ENCODE results near the gene ATP2A2.
"Not testable (repeated sequence)": the region's sequence is repeated elsewhere in the genome, so short reads cannot be mapped to it uniquely, and the experiment has no call there.

Gene ATP2A2

DNA sequence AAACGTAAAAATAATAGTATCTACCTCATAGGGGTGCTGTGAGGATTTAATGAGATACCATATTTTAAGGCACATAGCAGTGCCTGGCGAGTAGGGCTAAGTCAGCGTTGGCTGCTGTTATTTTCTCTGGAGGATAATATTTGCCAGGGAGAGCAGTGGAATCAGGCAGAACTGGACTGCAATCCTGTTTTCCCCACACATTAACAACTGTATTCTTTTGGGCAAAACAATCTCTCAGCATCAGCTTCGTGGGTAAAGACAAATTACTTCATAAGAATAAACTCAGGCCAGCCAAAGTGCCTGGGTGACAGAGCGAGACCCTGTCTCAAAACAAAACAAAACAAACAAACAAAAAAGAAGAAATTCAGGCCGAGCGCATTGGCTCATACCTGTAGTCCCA is 29.7 kb upstream of the ATP2A2 start:
- TF ChIP-seq, protein P1, sequence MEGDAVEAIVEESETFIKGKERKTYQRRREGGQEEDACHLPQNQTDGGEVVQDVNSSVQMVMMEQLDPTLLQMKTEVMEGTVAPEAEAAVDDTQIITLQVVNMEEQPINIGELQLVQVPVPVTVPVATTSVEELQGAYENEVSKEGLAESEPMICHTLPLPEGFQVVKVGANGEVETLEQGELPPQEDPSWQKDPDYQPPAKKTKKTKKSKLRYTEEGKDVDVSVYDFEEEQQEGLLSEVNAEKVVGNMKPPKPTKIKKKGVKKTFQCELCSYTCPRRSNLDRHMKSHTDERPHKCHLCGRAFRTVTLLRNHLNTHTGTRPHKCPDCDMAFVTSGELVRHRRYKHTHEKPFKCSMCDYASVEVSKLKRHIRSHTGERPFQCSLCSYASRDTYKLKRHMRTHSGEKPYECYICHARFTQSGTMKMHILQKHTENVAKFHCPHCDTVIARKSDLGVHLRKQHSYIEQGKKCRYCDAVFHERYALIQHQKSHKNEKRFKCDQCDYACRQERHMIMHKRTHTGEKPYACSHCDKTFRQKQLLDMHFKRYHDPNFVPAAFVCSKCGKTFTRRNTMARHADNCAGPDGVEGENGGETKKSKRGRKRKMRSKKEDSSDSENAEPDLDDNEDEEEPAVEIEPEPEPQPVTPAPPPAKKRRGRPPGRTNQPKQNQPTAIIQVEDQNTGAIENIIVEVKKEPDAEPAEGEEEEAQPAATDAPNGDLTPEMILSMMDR (IDR thresholded peaks at IDR 0.05; ENCODE audit: low read depth, low read length): no peak
- H3K4me3 ChIP-seq (ENCODE audit: low read depth, low read length): no peak overlapping the region

DNA sequence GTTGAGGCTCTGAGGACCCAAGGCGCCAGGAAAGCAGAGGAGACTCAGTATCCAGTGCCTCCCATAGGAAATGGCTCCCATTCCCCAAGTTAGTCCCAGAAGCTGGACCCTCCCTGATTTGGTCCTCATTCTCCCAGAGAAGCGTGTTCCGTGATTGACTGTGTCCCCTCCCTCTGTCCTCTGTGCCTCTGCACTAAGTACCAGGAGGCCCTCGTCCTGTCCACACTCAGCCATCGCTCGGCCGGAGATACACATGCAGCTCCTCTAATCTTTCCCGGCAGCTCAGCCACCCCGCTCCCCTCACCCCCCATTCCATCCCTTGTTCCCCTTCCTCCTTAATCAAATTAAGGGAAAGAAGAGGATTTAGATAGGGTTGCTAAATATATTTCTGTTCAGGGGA is 28.3 kb upstream of the ATP2A2 start:
- TF ChIP-seq, protein P1 (IDR thresholded peaks at IDR 0.05; ENCODE audit: low read depth, low read length): no peak
- no peak overlapping the region for H3K4me3 ChIP-seq (ENCODE audit: low read depth, low read length)

DNA sequence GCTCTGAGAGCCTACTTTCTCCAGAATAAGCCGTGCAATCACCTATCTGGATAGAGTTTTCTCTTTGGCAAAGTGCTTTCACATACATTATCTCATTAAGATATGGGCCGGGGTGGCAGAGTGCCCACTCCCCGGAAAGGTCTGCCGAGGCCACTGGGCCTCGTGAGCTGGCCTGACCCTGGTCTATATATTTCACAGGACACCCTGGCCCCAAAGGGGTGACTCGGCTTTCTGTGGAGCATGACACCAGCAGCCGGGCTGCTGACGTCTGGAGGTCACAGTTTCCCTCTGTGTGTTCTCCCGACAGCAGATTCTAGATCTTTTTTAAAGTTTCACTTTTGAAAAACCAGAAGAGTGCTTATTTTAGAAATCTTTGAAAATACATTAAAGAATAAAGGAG is 27.9 kb upstream of the ATP2A2 start:
- no peak overlapping the region for H3K4me3 ChIP-seq (ENCODE audit: low read depth, low read length)
- TF ChIP-seq, protein P1 (IDR thresholded peaks at IDR 0.05; ENCODE audit: low read depth, low read length): no peak

DNA sequence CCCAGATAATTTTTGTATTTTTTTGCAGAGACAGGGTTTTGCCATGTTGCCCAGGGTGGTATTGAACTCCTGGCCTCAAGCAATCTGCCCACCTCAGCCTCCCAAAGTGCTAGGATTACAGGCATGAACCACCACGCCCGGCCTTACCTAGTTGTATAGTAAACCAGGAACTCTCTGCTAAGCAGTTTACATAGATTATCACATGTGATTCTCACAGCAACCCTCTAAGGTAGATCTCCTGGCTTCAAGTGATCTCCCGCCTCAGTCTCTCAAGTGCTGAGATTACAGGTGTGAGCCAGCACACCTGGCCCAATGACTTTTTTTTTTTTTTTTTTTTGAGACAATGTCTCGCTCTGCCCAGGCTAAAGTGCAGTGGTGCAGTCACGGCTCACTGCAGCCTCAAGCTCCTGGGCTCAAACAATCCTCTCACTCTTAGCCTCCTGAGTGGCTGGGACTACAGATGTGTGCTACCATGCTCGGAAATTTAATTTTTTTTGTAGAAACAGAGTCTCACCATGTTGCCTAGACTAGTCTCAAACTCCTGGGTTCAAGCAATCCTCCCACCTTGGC is 26.0 kb upstream of the ATP2A2 start:
- TF ChIP-seq, protein P1 (IDR thresholded peaks at IDR 0.05; ENCODE audit: low read depth, low read length): no peak
- no peak overlapping the region for H3K4me3 ChIP-seq (ENCODE audit: low read depth, low read length)

DNA sequence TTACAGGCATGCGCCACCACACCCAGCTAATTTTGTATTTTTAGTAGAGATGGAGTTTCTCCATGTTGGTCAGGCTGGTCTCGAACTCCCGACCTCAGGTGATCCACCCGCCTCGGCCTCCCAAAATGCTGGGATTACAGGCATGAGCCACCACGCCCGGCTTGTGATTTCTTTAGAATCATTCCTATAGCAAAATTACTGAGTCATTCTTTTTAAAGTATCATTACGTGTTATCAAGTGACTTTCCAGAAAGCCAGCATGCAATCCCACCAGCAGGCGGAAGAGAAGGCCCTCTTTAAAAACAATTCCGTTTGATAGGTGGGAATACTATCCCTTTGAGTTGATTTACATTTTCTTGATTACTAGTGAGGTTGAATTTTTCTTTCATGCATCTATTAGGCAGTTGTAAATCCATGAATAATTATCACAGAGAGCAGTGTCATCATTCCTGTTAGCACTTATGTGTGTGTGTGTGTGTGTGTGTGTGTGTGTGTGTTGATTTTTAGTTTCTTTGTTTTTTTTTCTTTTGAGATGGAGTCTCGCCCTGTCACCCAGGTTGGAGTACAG is 25.1 kb upstream of the ATP2A2 start:
- not testable (repeated sequence) for H3K4me3 ChIP-seq (ENCODE audit: low read depth, low read length)

DNA sequence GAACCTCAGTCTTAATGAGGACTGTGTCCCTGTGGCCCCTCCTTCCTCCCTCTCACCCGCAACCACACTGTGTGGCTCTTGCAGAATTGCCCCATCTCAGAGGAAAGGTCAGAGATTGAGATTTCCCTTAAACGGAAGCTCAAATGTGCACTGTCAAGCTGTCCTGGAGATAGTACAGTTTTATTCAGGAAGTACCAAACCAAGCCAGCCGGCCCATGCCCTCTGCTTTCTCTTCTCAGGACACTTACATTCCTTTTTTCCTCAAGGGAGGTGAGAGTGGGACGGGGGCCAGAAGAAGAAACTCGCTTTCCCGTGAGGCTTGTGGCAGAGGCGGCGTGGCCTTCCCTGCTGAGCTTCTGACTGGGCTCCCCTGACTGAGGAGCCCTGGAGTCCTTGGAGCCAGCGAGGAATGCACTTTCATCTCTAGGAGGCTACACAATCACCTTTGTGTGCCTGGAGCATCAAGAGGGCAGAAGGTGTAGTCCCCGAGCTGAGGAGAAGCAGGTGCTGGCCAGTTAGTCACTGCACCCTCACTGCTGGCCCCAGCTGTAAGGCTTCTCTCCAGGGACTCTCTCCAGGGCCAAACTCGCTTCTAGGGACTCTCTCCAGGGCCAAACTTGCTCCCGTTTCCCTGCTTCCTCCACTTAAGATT is 24.1 kb upstream of the ATP2A2 start:
- TF ChIP-seq, protein P1 (IDR thresholded peaks at IDR 0.05; ENCODE audit: low read depth, low read length): no peak
- H3K4me3 ChIP-seq (ENCODE audit: low read depth, low read length): no peak overlapping the region

DNA sequence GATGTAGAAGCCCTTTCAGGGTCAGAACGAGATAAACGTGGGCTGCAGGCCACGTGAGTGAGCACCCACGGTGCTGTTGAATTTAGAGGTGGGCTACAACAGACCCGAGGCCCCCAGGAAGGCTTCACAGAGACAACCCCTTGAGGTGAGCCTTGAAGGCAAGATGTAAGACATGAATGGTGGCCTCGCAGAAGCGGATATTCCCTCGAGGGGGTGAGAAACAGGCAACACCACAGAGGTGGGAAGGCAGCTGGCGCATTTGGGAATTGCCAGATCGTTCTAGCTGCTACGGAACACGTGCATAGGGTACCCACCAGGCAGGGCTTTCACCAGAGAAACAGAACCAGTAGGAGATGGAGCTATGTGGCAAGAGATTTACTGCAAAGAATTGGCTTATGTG is 22.6 kb upstream of the ATP2A2 start:
- no peak overlapping the region for H3K4me3 ChIP-seq (ENCODE audit: low read depth, low read length)
- TF ChIP-seq, protein P1 (IDR thresholded peaks at IDR 0.05; ENCODE audit: low read depth, low read length): no peak
